ENCODE results near the gene HGD.

GRCh38 chr3:120652896-120653545 lies 29.0 kb downstream of the HGD start:
- TF ChIP-seq CTCF (conservative IDR thresholded peaks at IDR 0.05; ENCODE audit: low read length) = no peak
- no peak for TF ChIP-seq EZH2phosphoT487 (IDR thresholded peaks at IDR 0.05; ENCODE audit: borderline replicate concordance, low read depth, low read length)
